DMS153 treated with DMSO at 0.1 percent for 48 hours (cell line): ENCODE results near the gene BEND3.
A peak's percentile ranks its signal among the peaks of the same experiment; 100 is the strongest.
"Not testable (repeated sequence)": the region's sequence is repeated elsewhere in the genome, so short reads cannot be mapped to it uniquely, and the experiment has no call there.

ENCODE experiments used
- DNase-seq: peaks from one replicate; lab custom pipeline; 2025; ENCODE audit not compliant: unreplicated experiment; lab: John Stamatoyannopoulos, UW

Gene BEND3

DNA sequence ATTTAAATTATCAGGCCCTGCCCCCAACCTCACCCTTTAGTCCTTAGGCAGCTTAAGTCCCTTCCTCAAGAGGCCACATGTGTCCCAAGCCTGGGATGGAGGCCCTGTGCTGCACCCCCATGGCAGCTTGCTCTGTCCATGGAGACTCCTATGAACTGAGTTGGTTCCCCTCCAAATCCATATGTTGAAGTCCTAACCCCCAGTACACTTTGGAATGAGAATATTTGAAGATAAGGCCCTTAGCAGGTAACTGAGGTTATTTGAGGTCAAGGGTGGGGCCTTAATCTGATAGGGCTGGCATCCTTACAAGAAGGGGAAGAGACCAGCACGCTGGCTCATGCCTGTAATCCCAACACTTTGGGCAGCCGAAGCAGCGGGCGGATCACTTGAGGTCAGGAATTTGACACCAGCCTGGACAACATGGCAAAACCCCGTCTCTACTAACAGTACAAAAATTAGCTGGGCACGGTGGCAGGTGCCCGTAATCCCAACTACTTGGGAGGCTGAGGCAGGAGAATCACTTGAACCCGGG is 6.7 kb upstream of the BEND3 start:
- no peak for DNase-seq

DNA sequence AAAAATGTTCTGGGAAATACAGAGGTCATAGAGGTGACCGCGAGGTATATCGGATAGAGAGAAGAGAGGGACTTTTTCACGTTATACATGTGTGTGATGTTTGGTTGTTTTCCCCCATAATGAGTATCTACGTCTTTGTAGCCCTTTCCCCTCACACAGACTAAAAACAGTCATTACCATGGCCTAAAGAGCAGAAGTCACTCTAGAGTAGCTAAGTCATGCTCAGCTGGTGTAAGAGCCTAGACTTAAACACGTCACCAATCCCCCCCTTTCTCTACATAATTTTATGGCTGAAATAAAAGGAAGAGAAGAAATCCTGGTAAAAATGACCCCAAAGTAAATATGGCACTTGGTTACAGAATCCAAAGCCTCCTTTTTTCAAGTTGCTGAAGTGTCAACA is 6.0 kb upstream of the BEND3 start:
- no peak for DNase-seq

DNA sequence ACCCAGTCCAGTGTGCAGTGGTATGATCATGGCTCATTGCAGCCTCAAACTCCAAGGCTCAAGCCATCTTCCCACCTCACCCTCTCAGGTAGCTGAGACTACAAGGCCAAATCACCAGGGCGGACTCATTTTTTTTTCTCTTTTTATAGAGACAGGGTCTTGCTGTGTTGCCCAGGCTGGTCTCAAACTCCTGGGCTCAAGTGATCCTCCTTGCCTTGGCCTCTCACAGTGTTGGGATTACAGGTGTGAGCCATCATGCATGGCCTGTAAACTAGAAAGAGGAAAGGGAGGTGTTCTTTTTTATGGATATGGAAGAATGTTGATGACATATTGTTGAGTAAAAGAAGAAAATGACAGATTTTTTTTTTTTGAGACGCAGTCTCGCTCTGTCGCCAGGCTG is 5.1 kb upstream of the BEND3 start:
- DNase-seq = no peak

DNA sequence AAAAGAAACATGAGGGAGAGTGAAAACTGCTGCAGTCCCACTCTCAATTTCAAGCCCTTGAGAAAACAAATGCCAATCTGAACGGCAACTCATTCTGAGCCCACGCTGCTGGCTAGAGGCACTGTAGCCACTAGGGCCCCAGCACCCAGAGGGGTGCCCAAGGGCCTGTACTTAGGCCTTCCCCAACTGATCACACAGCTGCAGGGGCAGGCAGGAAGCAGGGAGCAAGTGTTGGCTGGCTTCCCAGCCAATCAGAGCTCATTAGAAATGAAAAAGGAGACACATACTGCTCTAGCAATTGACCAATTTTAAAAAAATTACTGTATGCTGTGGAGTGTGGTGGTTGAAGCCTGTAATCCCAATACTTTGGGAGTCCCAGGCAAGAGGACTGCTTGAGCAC is 3.7 kb upstream of the BEND3 start:
- no peak for DNase-seq

DNA sequence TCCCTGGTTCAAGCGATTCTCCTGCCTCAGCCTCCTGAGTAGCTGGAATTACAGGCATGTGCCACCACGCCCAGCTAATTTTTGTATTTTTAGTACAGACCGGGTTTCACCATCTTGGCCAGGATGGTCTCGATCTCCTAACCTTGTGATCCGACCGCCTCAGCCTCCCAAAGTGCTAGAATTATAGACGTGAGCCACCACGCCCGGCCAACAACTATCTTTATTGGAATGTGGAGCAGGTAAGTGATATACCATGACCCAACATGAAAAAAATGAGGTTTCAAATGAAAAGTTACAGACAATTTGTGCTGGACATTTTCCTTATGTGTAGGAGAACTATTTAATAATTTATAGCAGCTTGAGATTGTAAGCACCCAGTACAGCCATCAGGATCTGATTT is 3.2 kb upstream of the BEND3 start:
- not testable (repeated sequence) for DNase-seq

DNA sequence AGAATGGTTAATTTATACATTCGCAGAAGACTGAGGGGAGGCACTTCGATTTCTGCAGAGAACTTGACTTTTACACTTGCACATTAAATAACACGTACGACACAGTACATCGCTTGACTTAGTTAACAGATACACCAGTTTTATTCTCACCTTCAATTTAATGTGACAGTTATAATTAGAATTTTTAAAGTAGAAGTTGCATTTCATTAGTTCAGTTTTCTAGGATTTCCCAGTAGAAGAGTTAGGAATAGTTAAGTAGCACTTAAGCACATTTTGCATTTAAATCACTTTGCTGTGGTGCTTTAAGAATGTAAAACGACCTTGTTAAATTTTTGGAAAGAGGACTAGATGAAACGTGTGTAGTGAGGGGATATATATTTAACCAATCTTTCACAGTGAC is 1.6 kb upstream of the BEND3 start:
- no peak for DNase-seq

DNA sequence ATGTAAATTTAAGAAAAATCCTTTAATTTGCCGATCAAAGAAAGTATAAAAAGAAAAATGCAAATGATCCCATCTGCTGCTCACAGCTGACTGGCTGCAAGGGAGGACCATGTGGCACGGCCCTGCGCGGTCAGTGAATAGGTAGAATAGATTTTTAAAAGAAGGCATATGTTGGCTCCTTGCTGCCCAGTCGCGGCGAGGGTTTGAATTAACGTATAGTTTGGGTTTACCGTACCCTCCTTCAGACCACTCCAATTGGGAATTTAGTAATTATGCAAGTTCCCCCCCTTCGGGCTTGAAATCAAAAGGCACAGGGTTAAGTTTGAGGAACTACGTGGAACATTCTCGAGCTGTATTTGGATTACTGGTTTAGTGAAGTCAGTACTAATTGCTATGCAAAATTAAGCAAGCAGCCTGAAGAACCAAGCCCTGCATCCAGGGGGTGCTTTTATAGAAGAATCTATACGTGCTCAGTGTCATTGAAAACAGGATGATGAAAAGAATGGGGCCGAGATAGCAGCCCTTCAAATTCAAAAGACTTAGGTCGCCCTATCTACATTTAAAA is 1.1 kb upstream of the BEND3 start:
- DNase-seq = peak; percentile 87

DNA sequence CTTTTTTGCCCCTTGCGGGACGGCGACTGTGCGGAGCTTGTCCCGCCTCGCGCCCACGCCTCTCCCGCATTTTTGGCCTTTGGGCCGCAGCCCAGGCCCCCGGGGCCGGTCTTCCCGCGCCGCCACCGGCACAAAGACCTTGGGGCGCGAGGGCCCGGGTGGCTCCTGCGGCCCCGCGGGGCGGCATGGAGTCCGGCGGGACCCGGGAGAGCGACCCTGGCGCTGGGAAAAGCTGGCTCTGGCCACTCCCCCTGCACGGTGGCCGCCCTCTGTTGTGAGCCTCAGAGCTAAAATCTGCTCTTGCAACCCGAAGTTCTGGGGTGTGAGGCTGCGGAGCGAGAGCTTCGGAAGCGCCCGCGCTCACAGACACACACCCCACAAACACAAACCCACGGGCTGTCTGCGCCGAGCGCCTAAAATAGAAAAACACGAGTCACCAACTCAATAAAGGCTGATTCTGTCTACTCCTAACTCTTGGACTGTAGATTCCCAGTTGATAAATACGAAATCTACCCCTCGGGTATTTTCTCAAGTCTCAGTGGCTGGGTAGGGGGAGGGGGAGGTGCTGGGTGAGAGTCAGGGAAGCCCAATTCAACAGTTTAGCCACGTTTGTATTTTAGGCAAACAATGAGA is 496 bp upstream of the BEND3 start:
- DNase-seq = peak; percentile 72

DNA sequence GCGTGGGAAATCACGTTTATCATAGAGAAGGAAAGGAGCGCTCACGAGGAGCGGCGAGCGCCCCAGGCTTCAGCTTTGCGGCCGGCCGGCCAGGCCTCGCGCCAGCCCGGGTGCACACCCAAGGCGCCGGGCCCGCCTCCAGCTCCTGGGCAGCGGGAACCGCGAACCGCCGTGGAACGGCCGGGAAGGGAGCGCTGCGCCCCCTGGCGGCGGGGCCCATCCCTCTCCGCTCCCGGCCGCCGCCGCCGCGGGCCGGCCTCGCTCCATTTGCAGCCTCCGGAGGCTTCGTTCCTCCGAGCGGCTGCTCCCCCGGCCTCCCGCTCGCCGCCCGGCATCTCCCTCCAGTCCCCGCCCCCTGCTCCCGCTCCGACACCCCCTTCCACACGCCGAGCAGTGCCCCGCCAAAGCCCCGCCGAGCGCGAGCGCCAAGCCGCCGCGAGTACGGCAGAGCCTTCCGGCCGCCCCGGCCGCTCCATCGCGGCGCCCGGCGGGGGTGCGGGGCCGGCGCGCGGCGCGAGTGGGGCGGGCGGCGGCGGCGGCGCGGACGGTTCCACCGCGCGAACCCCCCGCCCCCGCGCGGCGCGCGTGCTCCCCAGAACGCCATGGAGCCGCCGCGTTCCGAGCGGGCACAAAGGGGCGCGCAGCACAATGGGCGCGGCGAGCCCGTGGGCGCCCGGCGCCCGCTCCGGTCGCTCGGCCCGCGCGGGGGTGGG is 946 bp downstream of the BEND3 start:
- peak; percentile 88 for DNase-seq

DNA sequence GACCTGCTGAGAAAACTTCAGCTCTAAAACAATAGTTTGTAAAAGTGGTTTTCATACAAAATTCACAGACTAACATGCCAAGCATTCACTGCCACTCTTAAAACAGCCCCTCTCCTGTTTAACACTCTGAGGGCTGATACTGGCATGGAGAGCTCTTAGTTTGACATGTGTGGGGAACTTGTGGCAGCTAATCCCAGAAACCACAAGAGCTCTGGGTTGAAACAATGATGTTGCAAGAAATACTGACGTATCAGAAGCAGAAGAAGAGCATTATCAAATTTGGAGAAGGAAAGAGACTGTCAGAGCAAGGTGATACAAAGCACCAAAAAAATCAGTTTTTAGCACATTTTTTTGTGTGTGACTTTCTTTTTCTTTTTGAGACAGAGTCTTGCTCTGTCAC is 5.1 kb downstream of the BEND3 start:
- no peak for DNase-seq

DNA sequence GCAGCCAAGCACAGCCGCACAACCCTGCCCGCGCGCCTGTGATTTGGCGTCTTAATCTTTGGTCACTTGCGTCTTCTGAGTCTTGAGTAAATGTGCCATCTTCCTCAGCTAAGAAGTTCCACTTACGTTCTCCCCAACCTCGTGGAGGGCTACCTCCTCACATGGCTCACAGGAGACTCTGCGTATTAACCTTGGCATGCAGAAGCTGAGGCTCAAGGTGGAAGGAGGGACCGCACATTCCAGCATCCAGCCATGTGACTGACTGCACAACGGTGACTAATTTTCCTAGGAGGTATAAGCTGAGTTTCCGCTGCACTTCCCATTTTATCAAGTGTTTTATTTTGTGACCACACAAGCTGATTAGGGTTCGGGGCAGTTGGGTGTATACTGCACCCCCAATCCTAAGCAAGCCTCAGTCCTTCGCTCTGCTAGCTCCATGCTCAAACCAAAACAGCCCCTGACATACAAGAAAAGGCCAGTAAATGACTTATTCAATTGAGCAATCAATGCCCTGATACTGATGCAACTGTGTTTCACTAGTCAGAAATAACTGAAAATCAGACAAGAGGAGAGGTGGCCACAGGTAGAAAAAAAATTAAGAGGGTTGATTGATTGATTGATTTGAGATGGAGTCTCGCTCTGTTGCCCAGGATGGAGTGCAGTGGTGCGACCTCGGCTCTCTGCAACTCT is 7.0 kb downstream of the BEND3 start:
- no peak for DNase-seq

DNA sequence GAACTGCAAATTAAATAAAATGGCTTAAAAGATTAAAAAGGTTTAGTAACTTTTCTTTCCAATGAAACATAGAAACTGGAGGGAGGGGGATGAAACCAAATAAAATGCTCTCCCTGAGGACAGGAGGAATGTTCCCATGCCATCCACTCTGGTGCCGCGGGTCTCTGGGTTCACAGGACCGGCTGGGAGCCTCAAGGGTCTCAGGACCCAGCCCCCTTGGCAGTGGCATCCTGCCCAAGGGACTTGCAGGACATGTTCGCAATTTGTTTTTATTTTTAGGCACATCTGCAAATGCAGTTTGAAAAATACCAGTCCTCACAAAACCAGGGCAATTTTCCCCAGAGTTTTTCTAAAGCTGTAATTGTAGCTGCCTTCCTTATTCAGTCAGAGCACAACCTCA is 7.5 kb downstream of the BEND3 start:
- DNase-seq = no peak

DNA sequence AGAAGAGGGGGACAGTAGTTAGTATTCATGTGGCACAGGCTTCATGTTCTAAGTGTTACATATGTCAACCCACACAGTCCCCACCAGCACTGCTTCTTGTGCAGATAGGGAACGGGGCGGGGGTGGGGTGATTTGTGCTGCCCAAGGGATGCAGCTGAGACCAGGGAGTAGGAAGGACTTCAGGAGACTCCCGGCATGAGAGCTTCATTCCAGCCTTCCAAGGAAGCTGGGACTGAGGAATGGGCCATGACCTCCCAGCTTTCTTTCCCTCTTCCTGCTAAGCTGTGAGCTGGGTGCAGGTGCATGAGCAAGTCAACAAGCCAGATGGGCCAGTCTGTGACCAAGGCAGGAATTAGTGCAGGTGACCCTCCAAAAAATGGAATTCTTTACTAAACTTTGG is 9.2 kb downstream of the BEND3 start:
- DNase-seq = no peak

DNA sequence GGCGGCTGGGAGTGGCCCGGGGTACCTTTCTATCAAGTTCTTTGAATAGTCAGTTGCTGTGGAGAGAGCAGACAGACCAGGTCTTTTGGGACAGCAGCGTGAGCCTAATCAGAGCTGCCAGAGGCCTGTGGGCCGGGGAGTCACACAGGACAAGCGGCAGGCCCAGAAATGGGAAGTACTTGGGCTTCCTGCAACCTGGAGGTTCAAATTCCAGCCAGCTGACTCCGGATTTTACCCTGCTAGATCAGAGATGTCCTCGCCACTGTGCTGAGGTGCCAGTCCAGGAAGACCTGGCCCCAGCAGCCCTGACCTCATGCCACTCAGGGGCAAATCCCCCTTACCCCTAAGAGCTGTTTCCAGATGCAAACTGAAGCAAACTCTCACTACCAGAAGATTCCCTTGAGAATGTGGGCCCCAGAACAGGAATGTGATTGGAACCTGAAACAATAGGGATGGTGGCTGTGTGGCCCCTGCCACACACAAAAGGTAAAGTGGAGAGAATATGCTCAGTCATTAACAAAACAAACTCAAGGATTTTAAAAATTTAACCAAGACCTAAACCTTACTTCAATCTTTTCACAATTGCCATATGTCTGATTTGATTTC is 9.7 kb downstream of the BEND3 start:
- DNase-seq = no peak

DNA sequence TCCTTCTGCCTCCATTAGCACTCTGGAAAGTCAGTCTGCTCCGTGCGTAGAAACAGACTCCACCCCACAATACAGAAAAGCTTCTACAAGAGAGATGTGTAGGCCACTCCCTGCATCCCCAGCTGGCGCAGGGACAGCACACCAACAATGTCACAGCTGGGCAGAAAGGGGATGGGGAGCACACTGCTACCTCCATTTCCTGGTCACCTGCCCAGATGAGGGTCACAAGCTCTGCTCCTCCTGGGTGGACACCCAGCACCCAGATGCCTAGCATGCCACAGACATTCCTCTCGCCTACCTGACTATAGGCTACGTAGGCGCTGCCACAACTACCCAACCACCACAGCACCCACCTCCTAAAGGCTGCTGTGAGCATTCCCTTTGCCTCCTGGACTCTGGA is 12.2 kb downstream of the BEND3 start:
- DNase-seq = no peak

DNA sequence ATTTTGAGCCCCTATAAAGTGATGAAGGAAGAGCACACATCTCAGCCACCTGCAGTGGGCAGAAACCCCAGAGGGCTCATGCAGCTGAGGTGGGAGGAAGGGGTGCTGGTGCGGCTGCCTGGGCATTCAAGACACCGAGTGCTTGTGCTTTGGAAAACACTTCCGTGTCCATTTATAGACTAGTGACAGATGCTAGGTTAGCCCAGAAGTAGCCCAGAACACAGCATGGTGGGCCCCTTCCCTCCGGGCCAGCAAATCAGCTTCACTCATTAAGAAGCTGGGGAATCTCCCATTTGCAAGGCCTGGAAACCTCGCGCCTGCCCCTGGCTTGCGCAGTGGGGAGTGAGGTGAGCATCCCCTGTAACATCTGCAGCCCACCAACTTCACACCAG is 12.9 kb downstream of the BEND3 start:
- no peak for DNase-seq

DNA sequence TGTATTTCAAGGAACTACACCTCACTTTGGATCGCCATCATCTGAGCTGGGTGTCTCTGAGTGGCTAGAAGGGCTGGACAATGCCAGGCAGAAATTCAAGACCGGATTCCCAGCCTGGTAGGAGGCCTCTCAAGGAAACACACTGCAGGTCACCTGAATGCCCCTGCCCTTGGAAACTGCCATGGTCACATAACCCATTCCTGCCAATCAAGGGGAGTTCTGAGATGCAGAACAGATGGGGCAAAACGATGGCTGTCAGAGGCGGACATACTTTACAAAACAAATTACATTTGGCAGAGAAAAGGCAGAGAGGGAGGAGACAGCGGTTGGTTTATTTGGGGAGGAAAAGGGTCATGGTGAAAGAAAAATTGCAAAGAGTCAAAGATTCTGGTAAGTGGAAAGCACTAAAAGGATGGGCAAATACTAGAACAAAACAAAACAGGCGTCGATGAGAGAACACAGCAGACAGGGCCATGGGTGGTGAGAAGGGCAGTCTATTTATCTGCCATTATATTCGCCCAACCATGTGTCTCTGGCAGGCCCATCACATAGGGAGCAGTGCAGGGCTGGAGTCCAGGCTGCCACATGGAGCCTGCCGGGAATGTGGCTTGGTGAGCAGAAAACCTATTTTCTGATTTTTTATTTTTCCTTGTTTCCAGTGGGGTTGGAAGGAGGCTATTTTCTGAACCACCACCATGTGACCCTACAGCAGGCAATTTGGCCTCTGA is 13.5 kb downstream of the BEND3 start:
- DNase-seq = no peak

DNA sequence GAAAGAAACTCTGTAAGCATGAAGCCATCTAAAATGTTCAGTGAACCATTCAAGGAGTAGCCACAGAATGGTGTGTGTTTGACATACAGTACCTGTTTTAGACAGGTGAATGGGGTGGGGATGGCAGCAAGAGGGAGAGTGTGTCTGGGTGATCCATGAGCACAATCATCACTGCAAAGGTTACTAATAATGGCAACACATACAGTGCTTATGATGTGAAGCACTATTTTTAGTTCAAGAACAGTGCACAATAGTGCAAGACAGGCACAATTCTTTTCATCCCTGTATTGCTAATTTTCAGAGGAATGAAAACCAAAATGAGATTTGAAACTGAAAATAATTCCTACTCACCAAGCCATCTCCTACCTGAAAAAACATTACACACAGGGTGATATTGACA is 14.1 kb downstream of the BEND3 start:
- DNase-seq = no peak

DNA sequence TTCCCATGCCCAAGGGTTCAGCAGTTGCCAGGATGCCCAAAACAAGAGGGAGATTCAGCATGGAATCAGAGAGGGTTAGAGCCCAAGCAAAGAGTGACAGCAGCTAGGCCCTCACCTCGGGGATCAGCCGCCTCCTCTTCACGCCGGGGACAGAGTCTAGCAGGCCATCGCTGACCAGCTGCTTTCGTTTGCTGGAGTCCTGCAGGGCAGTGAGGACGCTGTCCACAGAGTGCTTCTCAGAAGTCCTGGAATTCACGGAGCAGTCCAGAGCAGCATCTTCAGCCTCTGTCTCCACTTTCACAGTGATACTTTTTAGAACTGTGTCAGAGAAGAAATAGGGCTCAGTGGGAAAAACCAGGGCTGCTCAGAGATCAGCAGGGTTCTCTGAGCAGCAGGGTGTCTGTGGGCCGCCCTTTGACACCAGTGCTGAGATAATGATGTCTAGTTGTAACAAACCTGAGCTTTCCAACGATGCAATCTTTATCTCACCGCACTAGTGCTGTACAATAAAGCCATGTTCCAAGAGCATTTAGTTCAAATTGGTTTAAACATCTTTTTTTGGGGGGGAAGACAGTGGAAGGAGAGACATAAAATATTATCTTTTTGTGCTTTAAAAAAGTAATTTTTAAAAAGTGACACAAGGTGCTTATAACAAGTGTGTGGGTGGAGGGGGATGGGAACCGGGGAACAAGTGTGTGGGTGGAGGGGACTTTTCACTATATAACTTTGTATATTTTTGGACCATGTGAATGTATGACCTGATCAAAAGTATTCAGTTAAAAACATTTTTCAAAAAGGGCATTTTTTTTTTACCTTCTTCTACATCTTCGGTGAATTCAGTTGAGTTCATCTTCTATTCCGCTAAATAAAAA is 16.6 kb downstream of the BEND3 start:
- no peak for DNase-seq

DNA sequence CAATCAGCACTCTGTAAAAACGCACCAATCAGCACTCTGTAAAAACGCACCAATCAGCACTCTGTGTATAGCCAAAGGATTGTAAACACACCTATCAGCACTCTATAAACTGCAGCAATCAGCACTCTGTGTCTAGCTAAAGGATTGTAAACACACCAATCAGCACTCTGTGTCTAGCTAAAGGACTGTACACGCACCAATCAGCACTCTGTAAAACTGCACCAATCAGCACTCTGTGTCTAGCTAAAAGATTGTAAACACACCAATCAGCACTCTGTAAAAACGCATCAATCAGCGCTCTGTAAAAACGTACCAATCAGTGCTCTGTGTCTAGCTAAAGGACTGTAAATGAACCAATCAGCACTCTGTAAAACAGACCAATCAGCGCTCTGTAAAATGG is 30.9 kb downstream of the BEND3 start:
- not testable (repeated sequence) for DNase-seq
